Activated CD4-positive, alpha-beta memory T cell treated with anti-CD3 and anti-CD28 coated beads, Interleukin-2, amount 10 ng/mL, durations not matched to agents 7 days and 5 days (primary cell): ENCODE results near the gene GRK2. TPM values are rescaled to one million over a fixed set of nuclear protein-coding genes. Genes with fewer than 3 reads are reported as not detected.

Experiments
- CTCF ChIA-PET: fragments of 350-600 bp; sonication (Branson Sonifier 250); formaldehyde crosslinking; loops from one replicate; lab custom pipeline; 2021; ENCODE audit warnings: antibody characterized with exemption, inconsistent platforms; lab: Charles Lee
- POLR2A ChIA-PET: fragments of 350-600 bp; sonication (Branson Sonifier 250); formaldehyde crosslinking; loops from one replicate; lab custom pipeline; 2021; ENCODE audit warnings: antibody characterized with exemption; lab: Charles Lee
- DNase-seq: peaks from one replicate; pipeline ENCODE4 v3.0.0-alpha.2; 2020
- H3K27ac Mint-ChIP-seq: one replicate; pipeline ENCODE4 v1.8.0; 2021; ENCODE audit warnings: mild to moderate bottlenecking, mixed read lengths
- H3K27me3 Mint-ChIP-seq: one replicate; pipeline ENCODE4 v1.8.0; 2021; ENCODE audit warnings: mixed read lengths
- H3K36me3 Mint-ChIP-seq: one replicate; pipeline ENCODE4 v1.8.0; 2021; ENCODE audit warnings: low read depth, mixed read lengths
- H3K4me1 Mint-ChIP-seq: one replicate; pipeline ENCODE4 v1.8.0; 2021; ENCODE audit warnings: mixed read lengths
- H3K4me3 Mint-ChIP-seq: one replicate; pipeline ENCODE4 v1.8.0; 2021; ENCODE audit warnings: mild to moderate bottlenecking, mixed read lengths
- H3K9me3 Mint-ChIP-seq: one replicate; pipeline ENCODE4 v1.8.0; 2021; ENCODE audit warnings: mixed read lengths
- total RNA-seq, 2 experiments: library from RNA; stranded (reverse); gene quantifications; one replicate each; pipeline ENCODE4 v1.2.3, GENCODE V29; 2021

Gene GRK2
- total RNA-seq, 2 experiments from 2014 or later, result 333 to 338 TPM

DNA sequence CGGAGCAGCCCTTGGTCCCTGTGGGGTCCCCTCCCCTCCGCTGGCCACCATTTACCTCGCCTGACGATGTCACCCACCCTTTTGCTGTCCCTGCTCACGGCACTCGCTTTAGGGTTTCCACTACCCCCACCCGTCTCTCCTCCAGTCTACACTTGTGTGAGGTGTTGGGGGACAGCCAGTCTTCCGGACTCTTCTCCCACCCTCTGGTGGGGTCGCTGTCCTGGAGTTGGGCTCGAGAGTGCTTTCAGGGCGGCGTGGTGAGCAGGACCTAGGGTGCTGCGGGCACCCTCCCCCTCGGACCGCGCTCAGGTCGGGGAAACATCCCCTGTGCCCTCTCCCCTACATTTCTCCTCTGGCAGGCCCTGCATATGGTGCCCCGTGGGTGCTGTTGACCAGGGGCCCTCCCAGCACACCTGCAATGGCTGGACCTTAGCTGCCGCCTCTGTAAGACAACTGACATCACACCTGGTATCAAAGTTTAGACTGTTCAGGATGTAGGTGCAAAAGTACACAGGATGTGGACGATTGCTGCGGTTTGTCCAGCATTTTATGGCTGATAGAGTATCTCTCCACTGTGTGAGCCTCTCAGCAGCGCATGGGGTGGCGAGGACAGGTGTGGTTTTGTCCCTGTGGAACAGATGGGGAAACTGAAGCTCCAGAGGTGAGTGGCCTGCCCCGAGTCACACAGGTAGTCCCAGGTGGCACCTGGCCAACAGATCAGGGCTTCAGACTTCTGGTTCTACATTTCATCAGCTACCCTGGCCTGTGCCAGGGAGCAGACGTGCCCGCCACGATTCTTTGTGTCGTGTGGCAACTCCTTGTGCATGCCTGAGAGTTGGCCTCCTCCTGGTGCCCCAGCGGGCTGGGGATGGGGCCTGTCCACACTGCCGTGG is 1.2 kb downstream of the GRK2 start:
- H3K36me3 Mint-ChIP-seq, result peaks cover 54% of the 10 kb centered on the region
- no peaks in the 10 kb centered on the region for H3K9me3 Mint-ChIP-seq
- CTCF ChIA-PET, result interaction anchor here (0.7 to 3.1 kb wide), 16 partner anchors 10 to 115 kb away, joined by 3 to 25 read pairs (median 4); partner anchors contain the start of genes ANKRD13D and SSH3
- H3K4me3 Mint-ChIP-seq, result peak overlapping the region; percentile 90
- H3K27me3 Mint-ChIP-seq, result no peaks in the 10 kb centered on the region
- DNase-seq, result peak; percentile 69
- H3K4me1 Mint-ChIP-seq, result peaks cover 72% of the 10 kb centered on the region
- POLR2A ChIA-PET, result interaction anchor here (0.7 to 14.4 kb wide), 15 partner anchors 11 to 1004 kb away, joined by 3 to 494 read pairs (median 6); partner anchors contain the start of genes ANKRD13D, C11orf24, POLD4 and PPP1CA
- H3K27ac Mint-ChIP-seq, result peak overlapping the region; percentile 97

DNA sequence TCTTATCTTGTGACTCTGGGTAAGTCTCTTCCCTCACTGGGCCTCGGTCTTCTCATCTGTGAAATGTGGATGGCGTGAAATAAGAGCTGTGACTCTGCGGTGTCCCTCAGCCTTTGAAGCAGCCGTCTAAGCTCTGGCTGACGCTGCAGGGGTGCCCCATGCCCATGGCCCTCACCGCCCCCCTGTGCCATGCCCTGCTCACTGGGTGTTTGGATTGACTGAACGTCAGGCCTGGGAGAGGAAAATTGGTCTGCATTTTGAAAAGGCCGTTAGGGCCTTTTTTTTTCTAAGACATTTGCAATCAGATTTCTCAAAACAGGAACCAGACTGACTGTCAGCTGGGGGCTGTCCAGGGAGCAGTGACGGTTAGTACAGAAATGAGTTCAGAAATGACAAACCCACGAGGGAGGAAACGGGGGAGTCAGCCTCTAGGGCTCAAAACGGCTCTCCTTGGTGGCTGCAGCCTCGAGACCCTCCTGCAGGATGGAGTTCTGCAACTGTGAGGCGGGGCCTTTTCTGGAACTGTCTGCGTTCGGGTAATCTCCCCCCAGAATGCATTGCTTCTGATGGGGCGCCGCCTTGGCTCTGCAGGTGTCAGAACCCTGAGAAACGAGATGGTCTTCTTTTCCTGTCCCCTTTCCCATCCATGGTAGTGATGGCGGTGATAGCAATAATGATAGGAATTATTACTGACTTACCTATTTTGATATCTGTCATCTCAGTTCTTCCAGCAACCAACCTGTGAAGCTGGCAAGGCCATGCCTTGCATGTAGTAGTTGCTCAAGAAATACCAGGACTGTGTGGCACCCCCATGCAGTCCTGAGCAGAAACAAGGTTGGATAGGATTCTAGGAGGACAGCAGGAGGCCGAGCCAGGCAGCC is 2.0 kb downstream of the GRK2 start:
- peak overlapping the region; percentile 90 for H3K4me3 Mint-ChIP-seq
- peaks cover 72% of the 10 kb centered on the region for H3K4me1 Mint-ChIP-seq
- peak; percentile 77 for DNase-seq
- peaks cover 61% of the 10 kb centered on the region for H3K36me3 Mint-ChIP-seq
- peak overlapping the region; percentile 97 for H3K27ac Mint-ChIP-seq
- CTCF ChIA-PET, result interaction anchor here (0.6 to 3.1 kb wide), 13 partner anchors 9 to 114 kb away, joined by 3 to 25 read pairs (median 4); partner anchors contain the start of gene ANKRD13D
- no peaks in the 10 kb centered on the region for H3K9me3 Mint-ChIP-seq
- H3K27me3 Mint-ChIP-seq, result no peaks in the 10 kb centered on the region
- POLR2A ChIA-PET, result interaction anchor here (0.7 to 14.4 kb wide), 15 partner anchors 10 to 1004 kb away, joined by 3 to 494 read pairs (median 6); partner anchors contain the start of genes ANKRD13D, C11orf24, POLD4 and PPP1CA

DNA sequence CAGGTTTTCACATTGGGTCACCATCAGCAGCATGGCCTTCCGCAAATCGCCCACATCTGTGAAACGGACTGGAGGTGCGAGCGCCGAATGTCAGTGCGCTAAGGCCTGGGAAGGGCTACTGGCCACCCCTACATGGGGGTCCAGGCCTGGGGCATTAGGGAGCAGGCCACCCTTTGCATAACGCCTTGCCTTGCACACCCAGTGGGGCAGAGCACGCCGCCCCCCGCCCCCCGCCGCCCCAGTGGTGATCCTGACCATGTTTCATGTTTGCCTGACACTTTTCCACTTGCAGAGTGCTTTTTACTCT is 2.6 kb downstream of the GRK2 start:
- Mint-ChIP-seq H3K27ac (peak overlapping the region; percentile 97), H3K9me3 (no peaks in the 10 kb centered on the region), H3K27me3 (no peaks in the 10 kb centered on the region), H3K4me3 (peak overlapping the region; percentile 90), H3K36me3 (peaks cover 63% of the 10 kb centered on the region), H3K4me1 (peaks cover 73% of the 10 kb centered on the region)
- ChIA-PET CTCF (interaction anchor here (0.7 to 3.1 kb wide), 2 partner anchors 11 to 19 kb away, joined by 4 to 16 read pairs; partner anchors contain the start of gene ANKRD13D), POLR2A (interaction anchor here (2.5 to 14.4 kb wide), 5 partner anchors 10 to 48 kb away, joined by 16 to 494 read pairs (median 50); partner anchors contain the start of genes ANKRD13D and SSH3)
- no peak for DNase-seq

DNA sequence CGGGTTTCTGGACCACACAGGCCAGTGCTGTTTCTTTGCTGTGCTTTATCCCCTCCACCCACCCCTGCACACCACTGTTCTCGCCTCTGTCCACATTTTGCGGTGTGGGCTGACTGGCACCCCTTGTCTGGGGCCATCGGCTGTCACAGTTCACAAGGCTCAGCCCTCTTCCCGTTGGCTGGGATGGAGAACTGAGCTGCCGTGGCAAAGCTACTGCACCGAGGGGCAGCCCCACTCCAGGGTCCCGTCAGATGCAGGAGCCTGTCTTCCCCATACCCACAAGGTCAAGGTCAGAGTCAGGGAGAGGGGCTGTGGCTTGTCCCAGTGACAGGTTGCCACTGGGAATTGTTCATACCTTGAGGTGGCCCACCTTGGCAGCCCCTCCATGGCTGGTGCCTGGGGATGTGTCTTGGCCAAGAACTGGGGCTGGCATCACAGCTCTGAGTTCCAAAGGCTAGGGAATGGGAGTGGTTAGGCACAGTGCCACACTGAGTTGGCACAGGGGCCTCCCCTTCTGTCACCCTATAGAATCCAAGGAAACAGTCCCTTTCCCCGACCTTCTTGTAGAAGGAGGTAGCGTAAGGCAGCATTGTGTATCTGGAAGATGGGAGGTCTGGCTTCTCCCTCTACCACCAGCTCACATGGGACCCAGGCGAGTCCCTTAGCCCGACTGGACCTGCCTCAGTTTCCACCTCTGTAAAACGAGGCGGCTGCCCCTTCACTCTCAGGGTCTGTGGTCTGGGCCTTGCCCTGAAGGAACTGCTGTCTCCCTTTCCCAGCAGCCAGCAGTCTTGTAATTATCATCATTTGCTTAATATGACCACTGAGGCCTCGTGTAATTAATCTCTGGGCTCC is 3.4 kb downstream of the GRK2 start:
- peaks cover 73% of the 10 kb centered on the region for H3K4me1 Mint-ChIP-seq
- peak overlapping the region; percentile 97 for H3K27ac Mint-ChIP-seq
- DNase-seq, result no peak
- ChIA-PET POLR2A (interaction anchor here (0.9 to 14.4 kb wide), 8 partner anchors 9 to 84 kb away, joined by 3 to 494 read pairs (median 32); partner anchors contain the start of genes ANKRD13D, POLD4 and SSH3), CTCF (interaction anchor here (0.7 to 4.3 kb wide), 6 partner anchors 8 to 112 kb away, joined by 3 to 27 read pairs (median 4); partner anchors contain the start of gene ANKRD13D)
- peaks cover 66% of the 10 kb centered on the region for H3K36me3 Mint-ChIP-seq
- peak overlapping the region; percentile 90 for H3K4me3 Mint-ChIP-seq
- no peaks in the 10 kb centered on the region for H3K27me3 Mint-ChIP-seq
- H3K9me3 Mint-ChIP-seq, result no peaks in the 10 kb centered on the region

DNA sequence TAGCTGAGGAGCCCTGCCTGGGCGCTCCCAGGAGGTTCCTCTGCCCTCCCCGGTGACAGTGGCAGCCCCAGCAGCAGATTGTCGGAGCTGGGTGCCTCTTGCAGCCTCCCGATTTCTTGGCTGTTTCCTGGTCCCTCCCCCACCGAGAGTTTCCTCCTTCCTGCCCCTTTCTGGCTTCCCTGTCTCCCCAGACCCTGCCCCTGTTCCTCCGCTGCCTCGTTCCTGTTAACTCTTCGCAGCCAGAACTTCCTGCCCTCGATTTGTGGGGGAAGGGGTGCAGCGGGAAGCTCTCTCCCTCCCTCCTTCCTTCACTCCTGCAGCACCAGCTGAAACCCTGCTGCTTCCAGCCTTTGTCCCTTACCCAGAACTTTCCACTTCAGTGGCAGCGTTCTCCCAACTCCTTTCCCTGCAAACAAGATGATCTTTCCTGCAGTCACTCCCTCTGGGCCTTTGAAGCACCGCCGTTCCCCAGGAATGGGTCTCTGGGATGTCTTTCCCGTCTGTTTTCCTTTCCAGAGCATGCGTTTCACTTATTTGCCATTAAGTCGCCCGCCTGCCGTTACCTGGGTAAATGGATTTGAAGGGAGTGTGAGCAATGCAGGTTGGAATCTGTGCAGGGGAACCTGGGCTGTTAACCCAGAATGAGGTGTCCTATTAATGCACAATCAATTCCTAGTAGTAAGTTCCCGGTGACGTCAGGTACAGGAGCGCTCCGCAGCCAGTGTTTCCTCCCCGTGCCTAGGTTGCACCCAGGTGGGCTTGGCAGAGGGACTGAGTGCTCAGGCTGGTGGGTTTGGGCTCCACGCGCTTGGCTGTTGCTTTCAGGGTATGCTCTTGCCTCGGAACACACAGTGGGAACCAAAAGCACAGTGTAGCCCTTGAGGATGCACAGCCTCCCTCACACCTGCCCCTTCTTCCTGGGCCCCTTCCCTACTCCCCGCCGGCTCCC is 4.3 kb downstream of the GRK2 start:
- Mint-ChIP-seq H3K9me3 (no peaks in the 10 kb centered on the region), H3K27me3 (no peaks in the 10 kb centered on the region), H3K4me3 (peak overlapping the region; percentile 90), H3K27ac (peak overlapping the region; percentile 97), H3K4me1 (peaks cover 73% of the 10 kb centered on the region), H3K36me3 (peaks cover 72% of the 10 kb centered on the region)
- ChIA-PET POLR2A (interaction anchor here (0.7 to 14.4 kb wide), 16 partner anchors 8 to 138 kb away, joined by 3 to 494 read pairs (median 7); partner anchors contain the start of genes ANKRD13D, POLD4 and SSH3), CTCF (interaction anchor here (0.5 to 4.3 kb wide), 8 partner anchors 9 to 111 kb away, joined by 3 to 27 read pairs (median 4); partner anchors contain the start of gene ANKRD13D)
- peak; percentile 41 for DNase-seq

DNA sequence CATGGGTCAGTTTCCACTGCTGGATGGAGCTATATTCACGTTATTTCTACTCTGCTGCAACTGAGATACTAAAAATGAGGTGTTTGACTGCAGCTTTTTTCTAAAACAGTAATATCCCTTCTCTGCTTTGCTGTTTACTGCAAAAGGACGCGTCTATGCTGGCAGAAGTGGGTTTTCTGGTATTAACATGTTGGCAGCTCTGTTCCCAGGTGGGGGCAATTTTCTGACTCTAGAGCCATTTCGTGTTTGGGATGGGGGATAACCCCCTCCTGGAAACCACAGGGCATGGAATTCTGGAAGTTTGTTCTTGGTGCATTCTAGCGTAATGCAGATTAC is 4.9 kb downstream of the GRK2 start:
- Mint-ChIP-seq H3K4me3 (peak overlapping the region; percentile 90), H3K36me3 (peaks cover 79% of the 10 kb centered on the region), H3K9me3 (no peaks in the 10 kb centered on the region), H3K4me1 (peaks cover 74% of the 10 kb centered on the region), H3K27ac (peak overlapping the region; percentile 97), H3K27me3 (no peaks in the 10 kb centered on the region)
- ChIA-PET CTCF (interaction anchor here (0.5 to 4.3 kb wide), 6 partner anchors 9 to 80 kb away, joined by 3 to 27 read pairs (median 8); partner anchors contain the start of gene ANKRD13D), POLR2A (interaction anchor here (0.7 to 14.4 kb wide), 15 partner anchors 8 to 138 kb away, joined by 3 to 494 read pairs (median 7); partner anchors contain the start of genes ANKRD13D, POLD4 and SSH3)
- no peak for DNase-seq

DNA sequence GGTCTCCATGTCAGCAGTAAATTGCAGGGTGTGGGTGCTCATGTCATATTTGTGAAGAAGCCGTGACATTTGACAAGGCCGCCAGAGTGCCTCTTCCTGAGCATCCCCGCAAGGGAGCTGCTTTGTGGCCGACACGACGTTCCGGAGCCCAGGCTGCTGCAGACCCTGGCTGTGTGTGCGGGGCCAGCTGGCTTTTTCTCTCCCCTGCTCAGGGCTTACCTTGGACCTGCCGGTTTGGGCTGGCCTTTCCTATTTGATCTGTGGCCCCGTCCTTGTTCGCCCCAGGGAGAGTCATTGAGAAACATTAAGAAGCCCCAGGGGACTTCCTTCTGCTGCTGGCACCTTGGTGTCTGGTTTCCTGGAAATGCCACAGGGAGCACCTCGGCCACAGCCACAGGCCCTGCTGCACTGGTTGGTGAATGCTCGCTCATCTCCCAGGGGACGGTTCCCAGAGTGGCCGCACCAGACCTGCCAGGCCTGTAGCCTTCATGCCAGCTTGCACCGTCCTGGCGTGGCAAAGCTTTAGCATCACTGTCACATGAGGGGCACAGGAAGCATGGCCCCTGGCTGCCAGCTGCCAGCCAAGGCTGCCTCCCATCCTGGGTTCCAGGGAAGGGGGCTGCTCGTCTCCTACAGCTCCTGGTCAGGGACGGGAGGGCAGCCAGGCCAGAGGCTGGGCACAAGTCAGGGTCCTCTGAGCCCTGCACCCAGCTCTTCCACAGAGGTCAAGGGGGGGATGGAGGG is 5.4 kb downstream of the GRK2 start:
- peak; percentile 80 for DNase-seq
- peak overlapping the region; percentile 90 for H3K4me3 Mint-ChIP-seq
- peaks cover 79% of the 10 kb centered on the region for H3K4me1 Mint-ChIP-seq
- no peaks in the 10 kb centered on the region for H3K9me3 Mint-ChIP-seq
- no peaks in the 10 kb centered on the region for H3K27me3 Mint-ChIP-seq
- H3K36me3 Mint-ChIP-seq, result peaks cover 82% of the 10 kb centered on the region
- peak overlapping the region; percentile 97 for H3K27ac Mint-ChIP-seq
- CTCF ChIA-PET, result interaction anchor here (1.0 to 4.3 kb wide), 7 partner anchors 10 to 130 kb away, joined by 3 to 27 read pairs (median 5); partner anchors contain the start of genes ANKRD13D and PPP1CA
- POLR2A ChIA-PET, result interaction anchor here (0.7 to 14.4 kb wide), 20 partner anchors 9 to 137 kb away, joined by 3 to 494 read pairs (median 3); partner anchors contain the start of genes ANKRD13D, POLD4, RAD9A and SSH3

DNA sequence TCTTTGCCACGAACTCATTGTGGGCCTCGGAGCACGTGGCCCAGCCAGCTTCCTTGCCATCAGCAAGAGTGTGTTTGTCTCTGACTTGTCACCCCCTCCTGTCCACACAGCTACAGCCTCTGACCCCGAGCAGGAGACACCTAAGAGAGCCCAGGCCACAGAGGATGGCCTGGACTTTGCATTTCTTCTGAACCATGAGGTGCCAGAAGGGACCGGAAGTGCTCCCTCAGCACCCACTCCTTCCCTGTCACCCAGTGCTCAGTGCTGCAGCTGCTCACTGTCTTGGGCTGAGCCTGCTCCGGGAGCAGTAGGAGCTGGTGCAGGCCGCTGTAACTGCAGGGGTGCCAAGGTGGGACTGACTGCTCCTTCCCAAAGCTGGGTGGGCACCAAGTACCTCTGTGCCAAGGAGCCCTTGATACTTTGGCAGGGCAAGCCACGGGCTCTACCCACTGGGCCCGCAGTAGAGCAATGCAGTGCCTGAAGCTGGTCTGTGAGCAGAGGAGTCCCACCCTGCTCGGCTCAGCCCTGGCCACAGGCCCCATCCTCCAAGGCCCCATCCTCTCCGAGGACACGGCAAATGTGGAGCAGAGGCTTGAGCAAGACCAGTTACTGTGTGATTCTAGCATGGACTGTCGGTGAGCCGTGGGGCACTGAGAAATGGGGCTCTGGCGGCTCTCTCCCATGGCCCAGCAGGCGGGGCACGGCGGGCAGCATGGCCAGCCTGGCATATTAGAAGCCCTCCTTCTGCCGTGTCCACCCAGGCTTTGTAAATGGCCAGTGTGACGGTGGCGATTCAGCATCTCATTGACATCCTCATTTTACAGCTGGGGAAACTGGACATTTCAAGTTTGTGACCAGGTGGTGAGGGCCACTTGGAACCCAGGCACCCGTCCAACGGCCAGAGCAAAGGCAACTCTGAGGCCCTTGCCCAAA is 6.3 kb downstream of the GRK2 start:
- POLR2A ChIA-PET, result interaction anchor here (0.5 to 14.4 kb wide), 13 partner anchors 8 to 164 kb away, joined by 3 to 494 read pairs (median 7); partner anchors contain the start of genes ANKRD13D, POLD4 and SSH3
- H3K27ac Mint-ChIP-seq, result peak overlapping the region; percentile 97
- H3K4me1 Mint-ChIP-seq, result peaks cover 87% of the 10 kb centered on the region
- CTCF ChIA-PET, result interaction anchor here (0.6 to 4.3 kb wide), 9 partner anchors 10 to 157 kb away, joined by 3 to 27 read pairs (median 5); partner anchors contain the start of genes ANKRD13D and PPP1CA
- no peaks in the 10 kb centered on the region for H3K9me3 Mint-ChIP-seq
- peaks cover 84% of the 10 kb centered on the region for H3K36me3 Mint-ChIP-seq
- DNase-seq, result peak; percentile 45
- H3K27me3 Mint-ChIP-seq, result no peaks in the 10 kb centered on the region
- H3K4me3 Mint-ChIP-seq, result peak overlapping the region; percentile 90
